ENCODE results near the gene BLVRA.

DNA sequence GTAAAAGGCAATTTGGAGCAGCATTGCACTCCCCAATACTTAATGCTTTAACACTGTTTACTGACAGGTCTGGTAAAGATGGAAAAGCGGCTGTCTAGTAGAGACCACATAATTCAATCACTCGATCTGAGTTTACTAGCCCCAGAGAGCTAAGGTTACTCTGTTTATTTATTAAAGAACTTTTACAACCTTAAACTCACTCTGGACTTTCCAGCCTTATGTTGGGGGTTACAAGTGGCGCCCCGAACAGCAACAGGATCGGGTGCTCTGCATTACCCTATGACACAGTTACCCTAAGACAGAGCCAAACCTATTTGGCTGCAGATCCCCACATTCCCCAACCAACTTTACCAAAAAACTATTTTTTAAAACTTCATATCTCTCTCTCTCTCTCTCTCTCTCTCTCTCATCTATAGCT lies 66.9 kb downstream of the BLVRA start:
- no peak for TF ChIP-seq CTCF (conservative IDR thresholded peaks at IDR 0.05; ENCODE audit: low read length)
- TF ChIP-seq EZH2phosphoT487 (IDR thresholded peaks at IDR 0.05; ENCODE audit: borderline replicate concordance, low read depth, low read length) = no peak

All from OCI-LY7 (cell line).